Measurements from ENCODE around the gene PHLDA1. TPM values are rescaled to one million over a fixed set of nuclear protein-coding genes. Genes with fewer than 3 reads are reported as not detected.

The PHLDA1 gene
- polyA plus RNA-seq, 1 donor (not counting 4 experiments of a cell fraction or from before 2014, with no cell fraction given): 144 TPM

DNA sequence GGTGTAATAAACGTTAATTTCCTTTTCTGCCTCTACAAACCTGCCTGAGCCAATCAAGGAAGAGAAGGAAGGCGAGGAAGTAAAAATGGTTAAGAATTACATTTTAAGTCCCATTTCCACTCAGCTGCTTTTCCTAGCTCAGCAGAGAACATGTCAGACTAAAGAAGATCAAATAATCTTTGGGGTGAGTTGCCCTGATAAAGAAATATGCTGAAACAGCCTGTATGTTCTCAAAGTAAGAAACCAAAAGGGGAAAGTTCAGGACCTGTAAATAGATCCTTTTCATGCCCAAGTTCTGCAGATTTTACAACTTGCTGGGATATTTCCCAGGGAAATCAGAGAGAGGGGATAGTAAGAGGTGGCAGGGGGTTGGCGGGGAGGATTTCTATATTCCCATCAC lies 55.5 kb downstream of the PHLDA1 start:
- dilution Hi-C loops (cut with MboI; ENCODE audit: extremely low pct_ligation_motif_present, low sequenced_read_pairs): no loop called here
- no peak overlapping the region for H2AFZ ChIP-seq (ENCODE audit: control insufficient read depth, low read length)
- no peak for FAIRE-seq
- TF ChIP-seq EZH2 (IDR thresholded peaks at IDR 0.05; ENCODE audit: low read length) (no peak), CTCF (optimal IDR thresholded peaks at IDR 0.05 in 1 of 3, IDR thresholded peaks at IDR 0.05 in 1 of 3, conservative IDR thresholded peaks at IDR 0.05 in 1 of 3; ENCODE audit: extremely low read depth in 1 of 3, insufficient read depth in 2 of 3, low read length in 3 of 3) (no peak)
- H3K4me1 ChIP-seq (ENCODE audit: control insufficient read depth, extremely low read depth, insufficient read depth, low read length): peaks cover 32% of the 10 kb centered on the region
- H3K27me3 ChIP-seq (ENCODE audit: control insufficient read depth, extremely low read depth, insufficient read depth, low read length): no peaks in the 10 kb centered on the region
- no peak overlapping the region for H3K4me3 ChIP-seq (ENCODE audit: control insufficient read depth in 2 of 3, extremely low read depth in 1 of 3, insufficient read depth in 2 of 3, low read depth in 1 of 3, low read length in 3 of 3)
- no peaks in the 10 kb centered on the region for H3K9me3 ChIP-seq (ENCODE audit: control insufficient read depth, low read depth, low read length)
- H3K9me1 ChIP-seq (ENCODE audit: control insufficient read depth, extremely low read depth, insufficient read depth, low read length): no peaks in the 10 kb centered on the region
- no peak overlapping the region for H3K9ac ChIP-seq (ENCODE audit: control insufficient read depth, extremely low read depth, insufficient read depth, low read length)
- no peaks in the 10 kb centered on the region for H3K36me3 ChIP-seq (ENCODE audit: control insufficient read depth in 2 of 2, extremely low read depth in 1 of 2, insufficient read depth in 2 of 2, low read length in 2 of 2)
- DNase-seq (ENCODE audit: low read depth, low spot score): no peak
- no peaks in the 10 kb centered on the region for H3K79me2 ChIP-seq (ENCODE audit: control insufficient read depth, insufficient read depth, low read length)
- H4K20me1 ChIP-seq (ENCODE audit: control insufficient read depth, extremely low read depth, insufficient read depth, low read length): no peaks in the 10 kb centered on the region
- H3K27ac ChIP-seq (ENCODE audit: control insufficient read depth, insufficient read depth, low read length): no peak overlapping the region
- H3K4me2 ChIP-seq (ENCODE audit: control insufficient read depth, extremely low read depth, insufficient read depth, low read depth, low read length): no peak overlapping the region

GRCh38 chr12:75975702-75976101 lies 55.9 kb downstream of the PHLDA1 start:
- H2AFZ ChIP-seq (ENCODE audit: control insufficient read depth, low read length): no peak overlapping the region
- dilution Hi-C loops (cut with MboI; ENCODE audit: extremely low pct_ligation_motif_present, low sequenced_read_pairs): no loop called here
- no peak overlapping the region for H3K4me2 ChIP-seq (ENCODE audit: control insufficient read depth, extremely low read depth, insufficient read depth, low read depth, low read length)
- H3K9me3 ChIP-seq (ENCODE audit: control insufficient read depth, low read depth, low read length): no peaks in the 10 kb centered on the region
- no peaks in the 10 kb centered on the region for H3K27me3 ChIP-seq (ENCODE audit: control insufficient read depth, extremely low read depth, insufficient read depth, low read length)
- no peaks in the 10 kb centered on the region for H3K9me1 ChIP-seq (ENCODE audit: control insufficient read depth, extremely low read depth, insufficient read depth, low read length)
- no peak overlapping the region for H3K27ac ChIP-seq (ENCODE audit: control insufficient read depth, insufficient read depth, low read length)
- peaks cover 32% of the 10 kb centered on the region for H3K4me1 ChIP-seq (ENCODE audit: control insufficient read depth, extremely low read depth, insufficient read depth, low read length)
- no peaks in the 10 kb centered on the region for H3K79me2 ChIP-seq (ENCODE audit: control insufficient read depth, insufficient read depth, low read length)
- DNase-seq (ENCODE audit: low read depth, low spot score) (no peak), FAIRE-seq (no peak)
- H3K4me3 ChIP-seq (ENCODE audit: control insufficient read depth in 2 of 3, extremely low read depth in 1 of 3, insufficient read depth in 2 of 3, low read depth in 1 of 3, low read length in 3 of 3): no peak overlapping the region
- TF ChIP-seq CTCF (optimal IDR thresholded peaks at IDR 0.05 in 1 of 3, IDR thresholded peaks at IDR 0.05 in 1 of 3, conservative IDR thresholded peaks at IDR 0.05 in 1 of 3; ENCODE audit: extremely low read depth in 1 of 3, insufficient read depth in 2 of 3, low read length in 3 of 3): no peak
- no peak for TF ChIP-seq EZH2 (IDR thresholded peaks at IDR 0.05; ENCODE audit: low read length)
- H3K9ac ChIP-seq (ENCODE audit: control insufficient read depth, extremely low read depth, insufficient read depth, low read length): no peak overlapping the region
- H4K20me1 ChIP-seq (ENCODE audit: control insufficient read depth, extremely low read depth, insufficient read depth, low read length): no peaks in the 10 kb centered on the region
- no peaks in the 10 kb centered on the region for H3K36me3 ChIP-seq (ENCODE audit: control insufficient read depth in 2 of 2, extremely low read depth in 1 of 2, insufficient read depth in 2 of 2, low read length in 2 of 2)

Other genes starting within 250 kb of the PHLDA1 start
- 161 to 384 TPM (median 345 TPM) in 3 replicates for gene NAP1L1, start 52.9 kb upstream of the PHLDA1 start, polyA plus RNA-seq

Measured in keratinocyte (primary cell).